Endometrial microvascular endothelial cells (primary cell): ENCODE results near the gene ABCD4. TPM values are rescaled to one million over a fixed set of nuclear protein-coding genes. Genes with fewer than 3 reads are reported as not detected.

Experiments used
- in situ Hi-C: cut with HindIII; loops from 2 replicates; pipeline ENCODE4 v1.10.0; 2017; ENCODE audit warnings: low sequenced_read_pairs, low pct_unique_long_range_greater_than_20kb; ENCODE audit errors: inconsistent ontology term
- total RNA-seq: library from RNA; depleted of rRNA; stranded (reverse); fragments of >200 nt; gene quantifications from one replicate; pipeline ENCODE4 v1.2.3, GENCODE V29; 2015; ENCODE audit errors: inconsistent ontology term

The ABCD4 gene
- total RNA-seq, 1 donor from 2014 or later: 42.4 TPM

- in situ Hi-C loops: no loop called here
These were observed 37.3 kb downstream of the ABCD4 start for GRCh38 chr14:74265301-74265965.

GRCh38 chr14:74263921-74264320 is 38.8 kb downstream of the ABCD4 start:
- in situ Hi-C loops: no loop called here

GRCh38 chr14:74263181-74263580 is 39.6 kb downstream of the ABCD4 start:
- in situ Hi-C loops: no loop called here

- in situ Hi-C loops: no loop called here
These were observed 40.7 kb downstream of the ABCD4 start for GRCh38 chr14:74262076-74262475.

- in situ Hi-C loops: no loop called here
These were observed 41.4 kb downstream of the ABCD4 start for GRCh38 chr14:74261288-74261687.

- in situ Hi-C loops: no loop called here
These were observed 42.1 kb downstream of the ABCD4 start for GRCh38 chr14:74260525-74261233.

- in situ Hi-C loops: no loop called here
These were observed 43.2 kb downstream of the ABCD4 start for GRCh38 chr14:74259513-74259912.

GRCh38 chr14:74258764-74259035 is 44.0 kb downstream of the ABCD4 start:
- in situ Hi-C loops: no loop called here

GRCh38 chr14:74257941-74258763 is 44.6 kb downstream of the ABCD4 start:
- in situ Hi-C loops: no loop called here

GRCh38 chr14:74257078-74257940 is 45.4 kb downstream of the ABCD4 start:
- in situ Hi-C loops: no loop called here

- in situ Hi-C loops: no loop called here
These were observed 47.5 kb downstream of the ABCD4 start for GRCh38 chr14:74255281-74255680.

GRCh38 chr14:74249433-74250375 is 53.0 kb downstream of the ABCD4 start:
- in situ Hi-C loops: no loop called here

GRCh38 chr14:74248017-74248416 is 54.7 kb downstream of the ABCD4 start:
- in situ Hi-C loops: no loop called here

- in situ Hi-C loops: no loop called here
These were observed 56.2 kb downstream of the ABCD4 start for GRCh38 chr14:74246542-74246941.

GRCh38 chr14:74245292-74245691 is 57.4 kb downstream of the ABCD4 start:
- in situ Hi-C loops: no loop called here

- in situ Hi-C loops: no loop called here
These were observed 58.6 kb downstream of the ABCD4 start for GRCh38 chr14:74244115-74244514.

- in situ Hi-C loops: no loop called here
These were observed 59.7 kb downstream of the ABCD4 start for GRCh38 chr14:74243051-74243450.

GRCh38 chr14:74242780-74243042 is 60.0 kb downstream of the ABCD4 start:
- in situ Hi-C loops: no loop called here
